Progenitor cell of endocrine pancreas (in vitro differentiated cells): ENCODE data around the gene CFAP47. TPM values are rescaled to one million over a fixed set of nuclear protein-coding genes. Genes with fewer than 3 reads are reported as not detected.
"Not testable (repeated sequence)": the region's sequence is repeated elsewhere in the genome, so short reads cannot be mapped to it uniquely, and the experiment has no call there.

Experiments
- DNase-seq: peaks from one replicate; pipeline ENCODE4 v3.0.0; 2021; ENCODE audit warnings: low spot score; ENCODE audit not compliant: unreplicated experiment
- H3K27ac Mint-ChIP-seq: 2 replicates; pipeline ENCODE4 v1.8.0; 2021; ENCODE audit warnings: mild to moderate bottlenecking, moderate library complexity, mixed read lengths
- H3K27me3 Mint-ChIP-seq: 2 replicates; pipeline ENCODE4 v1.8.0; 2021; ENCODE audit warnings: mixed read lengths
- H3K36me3 Mint-ChIP-seq: 2 replicates; pipeline ENCODE4 v1.8.0; 2022; ENCODE audit warnings: mixed read lengths; ENCODE audit not compliant: insufficient read depth
- H3K4me1 Mint-ChIP-seq: 2 replicates; pipeline ENCODE4 v1.8.0; 2021; ENCODE audit warnings: low read depth, mixed read lengths
- H3K4me3 Mint-ChIP-seq: 2 replicates; pipeline ENCODE4 v1.8.0; 2021; ENCODE audit warnings: low read depth, mild to moderate bottlenecking, moderate library complexity, mixed read lengths
- H3K9me3 Mint-ChIP-seq: 2 replicates; pipeline ENCODE4 v1.8.0; 2021; ENCODE audit warnings: low read depth, mixed read lengths
- total RNA-seq: library from RNA; stranded (reverse); gene quantifications from 2 replicates; pipeline ENCODE4 v1.2.1, GENCODE V29; 2021
- TF ChIP-seq, protein P1 (sequence below): fragments of 200-600 bp; sonication (generic); IDR thresholded peaks from one replicate; pipeline ENCODE4 v1.5.0; 2021; ENCODE audit warnings: antibody characterized with exemption, mild to moderate bottlenecking; ENCODE audit not compliant: unreplicated experiment

Gene CFAP47
- total RNA-seq, 1 donor from 2014 or later: 1.7 TPM

GRCh38 chrX:36083256-36083655, 163.7 kb downstream of the CFAP47 start:
- no peaks in the 10 kb centered on the region for H3K4me1 Mint-ChIP-seq
- H3K27me3 Mint-ChIP-seq: no peaks in the 10 kb centered on the region

DNA sequence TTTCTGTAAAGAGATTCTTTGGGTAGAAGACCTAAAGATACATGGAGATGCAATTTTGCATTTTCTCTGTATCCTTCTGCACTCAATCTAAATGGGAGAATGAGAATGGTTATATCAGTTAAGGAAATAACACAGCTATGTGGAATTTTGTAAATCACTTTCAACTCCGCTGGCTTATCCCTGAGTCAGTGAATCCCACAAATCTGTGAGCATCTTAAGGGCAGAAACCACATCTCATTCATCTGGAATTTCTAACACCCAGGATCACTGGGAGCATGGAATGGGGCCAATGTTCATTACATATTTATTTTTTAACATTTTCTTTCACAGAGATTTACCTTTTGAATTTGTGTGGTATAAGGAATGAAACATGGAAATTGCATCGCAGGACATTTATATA, 167.8 kb downstream of the CFAP47 start:
- no peak for DNase-seq
- H3K4me3 Mint-ChIP-seq: no peak overlapping the region
- H3K36me3 Mint-ChIP-seq: no peaks in the 10 kb centered on the region
- H3K27me3 Mint-ChIP-seq: no peaks in the 10 kb centered on the region
- H3K4me1 Mint-ChIP-seq: no peaks in the 10 kb centered on the region
- H3K27ac Mint-ChIP-seq: no peak overlapping the region
- TF ChIP-seq, protein P1, sequence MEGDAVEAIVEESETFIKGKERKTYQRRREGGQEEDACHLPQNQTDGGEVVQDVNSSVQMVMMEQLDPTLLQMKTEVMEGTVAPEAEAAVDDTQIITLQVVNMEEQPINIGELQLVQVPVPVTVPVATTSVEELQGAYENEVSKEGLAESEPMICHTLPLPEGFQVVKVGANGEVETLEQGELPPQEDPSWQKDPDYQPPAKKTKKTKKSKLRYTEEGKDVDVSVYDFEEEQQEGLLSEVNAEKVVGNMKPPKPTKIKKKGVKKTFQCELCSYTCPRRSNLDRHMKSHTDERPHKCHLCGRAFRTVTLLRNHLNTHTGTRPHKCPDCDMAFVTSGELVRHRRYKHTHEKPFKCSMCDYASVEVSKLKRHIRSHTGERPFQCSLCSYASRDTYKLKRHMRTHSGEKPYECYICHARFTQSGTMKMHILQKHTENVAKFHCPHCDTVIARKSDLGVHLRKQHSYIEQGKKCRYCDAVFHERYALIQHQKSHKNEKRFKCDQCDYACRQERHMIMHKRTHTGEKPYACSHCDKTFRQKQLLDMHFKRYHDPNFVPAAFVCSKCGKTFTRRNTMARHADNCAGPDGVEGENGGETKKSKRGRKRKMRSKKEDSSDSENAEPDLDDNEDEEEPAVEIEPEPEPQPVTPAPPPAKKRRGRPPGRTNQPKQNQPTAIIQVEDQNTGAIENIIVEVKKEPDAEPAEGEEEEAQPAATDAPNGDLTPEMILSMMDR: no peak
- peaks cover 15% of the 10 kb centered on the region for H3K9me3 Mint-ChIP-seq

More at GRCh38 chrX:36083256-36083655, 163.7 kb downstream of the CFAP47 start:
- no peak overlapping the region for H3K27ac Mint-ChIP-seq
- DNase-seq: no peak
- TF ChIP-seq, protein P1: no peak
- H3K36me3 Mint-ChIP-seq: no peaks in the 10 kb centered on the region
- no peak overlapping the region for H3K4me3 Mint-ChIP-seq
- H3K9me3 Mint-ChIP-seq: peaks cover 32% of the 10 kb centered on the region

DNA sequence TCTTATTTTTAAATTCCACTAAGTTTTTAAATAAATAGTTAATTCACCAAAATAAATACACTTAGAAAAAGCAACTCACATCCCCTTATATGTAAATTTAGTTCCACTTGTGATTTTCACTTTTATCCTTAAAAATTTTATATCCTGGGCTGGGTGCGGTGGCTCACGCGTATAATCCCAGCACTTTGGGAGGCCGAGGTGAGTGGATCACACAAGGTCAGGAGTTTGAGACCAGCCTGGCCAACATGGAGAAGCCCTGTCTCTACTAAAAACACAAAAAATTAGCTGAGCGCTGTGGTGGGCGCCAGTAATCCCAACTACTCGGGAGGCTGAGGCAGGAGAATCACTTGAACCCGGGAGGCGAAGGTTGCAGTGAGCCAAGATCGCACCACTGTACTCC, 169.4 kb downstream of the CFAP47 start:
- peaks cover 21% of the 10 kb centered on the region for H3K9me3 Mint-ChIP-seq
- not testable (repeated sequence) for H3K4me3 Mint-ChIP-seq, DNase-seq, H3K27me3 Mint-ChIP-seq, H3K4me1 Mint-ChIP-seq, H3K36me3 Mint-ChIP-seq, H3K27ac Mint-ChIP-seq

DNA sequence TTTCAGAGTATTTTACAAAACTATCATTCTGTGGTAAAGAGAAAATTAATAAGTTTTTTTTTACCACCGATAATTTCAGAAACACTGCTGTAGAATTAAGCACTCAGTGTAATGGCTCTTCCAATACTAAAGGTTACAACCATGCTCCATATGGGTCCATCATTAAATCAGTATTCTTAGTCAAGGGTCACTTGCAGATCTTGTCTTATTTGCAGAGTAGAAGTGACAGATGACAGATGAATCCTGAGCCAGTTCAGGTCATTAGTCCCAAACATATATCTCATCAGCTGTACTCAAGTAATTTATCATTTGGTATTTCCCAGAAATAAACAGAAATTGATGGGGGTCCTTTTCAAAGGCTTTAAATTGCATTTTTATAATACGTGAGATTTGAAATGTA, 182.9 kb downstream of the CFAP47 start:
- no peak for DNase-seq
- H3K36me3 Mint-ChIP-seq: no peaks in the 10 kb centered on the region

DNA sequence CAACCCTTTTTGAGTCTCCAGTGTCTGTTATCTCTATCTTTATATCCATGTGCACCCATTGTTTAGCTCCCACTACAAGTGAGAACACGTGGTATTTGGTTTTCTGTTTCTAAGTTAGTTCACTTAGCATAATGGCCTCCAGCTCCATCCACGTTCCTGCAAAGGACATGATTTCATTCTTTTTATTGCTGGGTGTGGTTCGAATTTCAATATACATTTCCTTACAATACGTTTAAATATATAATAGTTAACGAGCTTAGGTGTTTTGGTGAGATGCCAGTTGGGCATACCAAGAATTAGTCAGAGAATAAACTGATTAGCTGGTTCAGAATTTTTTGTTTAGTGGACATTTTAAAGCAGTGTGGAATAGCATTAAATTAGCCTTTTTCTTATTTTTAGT, 196.7 kb downstream of the CFAP47 start:
- no peaks in the 10 kb centered on the region for H3K27me3 Mint-ChIP-seq
- H3K4me1 Mint-ChIP-seq: no peaks in the 10 kb centered on the region
- no peak overlapping the region for H3K4me3 Mint-ChIP-seq
- H3K27ac Mint-ChIP-seq: no peak overlapping the region
- no peak for DNase-seq
- TF ChIP-seq, protein P1: no peak
- H3K36me3 Mint-ChIP-seq: peaks cover 1% of the 10 kb centered on the region
- peaks cover 47% of the 10 kb centered on the region for H3K9me3 Mint-ChIP-seq

More for the DNA sequence above, 182.9 kb downstream of the CFAP47 start:
- H3K4me3 Mint-ChIP-seq: no peak overlapping the region
- no peaks in the 10 kb centered on the region for H3K27me3 Mint-ChIP-seq
- peaks cover 26% of the 10 kb centered on the region for H3K9me3 Mint-ChIP-seq
- peaks cover 2% of the 10 kb centered on the region for H3K4me1 Mint-ChIP-seq
- TF ChIP-seq, protein P1: no peak
- no peak overlapping the region for H3K27ac Mint-ChIP-seq

DNA sequence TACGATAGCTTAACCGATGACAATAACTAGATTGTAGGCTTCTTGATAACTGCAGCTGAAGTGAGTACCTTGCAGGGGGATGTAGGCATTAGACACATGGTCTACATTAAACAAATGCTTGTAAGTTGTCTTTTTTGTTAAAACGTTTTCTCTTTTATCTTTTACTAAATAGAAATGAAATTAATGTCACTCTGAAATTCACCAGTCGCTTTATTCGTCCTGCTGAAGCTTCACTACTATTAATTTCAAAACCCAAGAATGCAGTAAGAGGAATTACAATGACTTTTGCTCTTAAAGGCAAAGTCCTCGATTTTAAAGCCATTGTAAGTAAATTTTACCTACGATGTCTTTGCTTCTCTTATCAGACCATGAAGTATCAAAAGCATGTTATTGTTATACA, 239.7 kb downstream of the CFAP47 start:
- H3K27me3 Mint-ChIP-seq: no peaks in the 10 kb centered on the region
- no peaks in the 10 kb centered on the region for H3K36me3 Mint-ChIP-seq
- DNase-seq: no peak
- H3K4me1 Mint-ChIP-seq: peaks cover 2% of the 10 kb centered on the region
- TF ChIP-seq, protein P1: no peak
- no peak overlapping the region for H3K4me3 Mint-ChIP-seq
- no peak overlapping the region for H3K27ac Mint-ChIP-seq
- peaks cover 25% of the 10 kb centered on the region for H3K9me3 Mint-ChIP-seq
